ENCODE data around the gene SPRED2. TPM values are rescaled to one million over a fixed set of nuclear protein-coding genes. Genes with fewer than 3 reads are reported as not detected.

Gene SPRED2
- total and polyA plus RNA-seq, 8 donors: 6.4 to 23.3 (median 11.5) TPM

DNA sequence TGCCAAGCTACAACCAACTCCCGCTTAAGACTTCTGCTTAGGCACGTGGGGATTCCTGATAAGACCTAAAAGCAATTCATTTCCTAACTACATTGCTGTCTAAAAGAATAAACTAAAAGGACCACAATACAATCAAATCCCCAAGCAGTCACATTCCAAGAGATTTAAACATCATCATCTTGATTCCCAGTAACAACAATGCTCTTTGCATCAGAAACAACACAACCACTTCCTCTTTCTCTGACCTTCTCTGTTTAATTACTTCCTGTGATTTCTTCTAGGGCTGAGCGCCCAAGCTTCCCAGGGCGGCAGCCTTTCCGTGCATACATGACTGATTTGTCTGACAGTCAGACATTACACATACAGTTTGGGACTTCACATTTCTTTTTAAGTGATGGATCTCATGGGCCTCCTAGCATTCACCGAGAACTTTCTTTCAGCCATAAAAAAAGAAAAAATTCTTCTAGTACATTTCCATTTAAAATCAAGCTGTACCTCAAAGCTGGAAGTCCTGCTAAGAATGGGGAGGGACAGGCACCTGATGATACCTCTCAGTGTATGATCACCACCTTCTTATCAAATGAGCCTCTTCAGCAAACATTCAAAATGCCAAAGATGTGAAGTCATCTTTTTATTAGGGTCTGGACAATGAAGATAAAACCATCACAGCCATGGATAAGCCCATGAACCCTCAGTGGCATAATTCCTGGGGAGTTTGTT, 11.5 kb downstream of the SPRED2 start:
- peaks cover 31 to 49% (median 38%) of the 10 kb centered on the region in 4 donors for H3K4me1 ChIP-seq
- TF ChIP-seq POLR2AphosphoS5 (IDR thresholded peaks at IDR 0.05) (peak in 1 of 3 donors; percentile 11), EP300 (IDR thresholded peaks at IDR 0.05) (no peak)
- H3K27me3 ChIP-seq: no peaks in the 10 kb centered on the region
- 25 to 36% (median 32%) methylated on average over 6 of the region's 6 CpGs for WGBS, 5 donors
- H3K4me3 ChIP-seq: no peak overlapping the region
- intact Hi-C loops (cut with DNase I; ENCODE audit: low total_unique reads): no loop called here
- peak overlapping the region in 2 of 5 donors; percentile 18 to 30 for H3K27ac ChIP-seq
- no peaks in the 10 kb centered on the region for H3K36me3 ChIP-seq
- peak in 1 of 2 donors; percentile 62 for DNase-seq
- no peaks in the 10 kb centered on the region for H3K9me3 ChIP-seq

DNA sequence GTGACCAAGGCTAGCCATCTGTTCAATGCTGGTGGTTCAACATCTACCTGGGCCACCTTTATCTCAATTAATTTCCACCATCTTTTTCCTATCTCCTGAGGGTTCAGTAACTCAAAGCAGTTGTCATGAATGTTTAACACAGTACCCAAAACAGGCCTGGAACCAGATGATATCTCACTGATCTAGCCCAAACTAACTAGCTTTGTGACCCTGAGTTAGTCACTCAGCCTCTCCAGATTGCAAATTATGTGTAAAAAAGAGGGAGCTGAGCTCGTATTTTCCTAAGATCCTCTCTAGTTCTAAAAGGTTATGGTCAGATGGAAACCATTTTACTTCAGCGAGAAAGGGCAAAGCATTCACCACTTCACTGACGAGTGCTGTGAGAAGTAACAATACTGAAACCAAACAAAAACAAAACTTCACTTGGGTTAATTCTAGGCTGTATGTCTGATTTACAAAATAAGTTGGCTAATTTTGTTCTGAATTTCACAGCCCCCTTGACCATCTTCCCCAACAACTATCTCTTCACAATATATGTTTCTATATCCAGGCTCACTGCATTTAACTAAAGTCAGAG, 14.8 kb downstream of the SPRED2 start:
- DNase-seq: no peak
- Histone ChIP-seq H3K9me3 (no peaks in the 10 kb centered on the region), H3K27me3 (no peaks in the 10 kb centered on the region), H3K27ac (peak overlapping the region; percentile 18 to 69 (median 31)), H3K4me3 (no peak overlapping the region), H3K36me3 (no peaks in the 10 kb centered on the region), H3K4me1 (peaks cover 28 to 60% (median 44%) of the 10 kb centered on the region in 4 donors)
- TF ChIP-seq, protein P1, sequence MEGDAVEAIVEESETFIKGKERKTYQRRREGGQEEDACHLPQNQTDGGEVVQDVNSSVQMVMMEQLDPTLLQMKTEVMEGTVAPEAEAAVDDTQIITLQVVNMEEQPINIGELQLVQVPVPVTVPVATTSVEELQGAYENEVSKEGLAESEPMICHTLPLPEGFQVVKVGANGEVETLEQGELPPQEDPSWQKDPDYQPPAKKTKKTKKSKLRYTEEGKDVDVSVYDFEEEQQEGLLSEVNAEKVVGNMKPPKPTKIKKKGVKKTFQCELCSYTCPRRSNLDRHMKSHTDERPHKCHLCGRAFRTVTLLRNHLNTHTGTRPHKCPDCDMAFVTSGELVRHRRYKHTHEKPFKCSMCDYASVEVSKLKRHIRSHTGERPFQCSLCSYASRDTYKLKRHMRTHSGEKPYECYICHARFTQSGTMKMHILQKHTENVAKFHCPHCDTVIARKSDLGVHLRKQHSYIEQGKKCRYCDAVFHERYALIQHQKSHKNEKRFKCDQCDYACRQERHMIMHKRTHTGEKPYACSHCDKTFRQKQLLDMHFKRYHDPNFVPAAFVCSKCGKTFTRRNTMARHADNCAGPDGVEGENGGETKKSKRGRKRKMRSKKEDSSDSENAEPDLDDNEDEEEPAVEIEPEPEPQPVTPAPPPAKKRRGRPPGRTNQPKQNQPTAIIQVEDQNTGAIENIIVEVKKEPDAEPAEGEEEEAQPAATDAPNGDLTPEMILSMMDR (IDR thresholded peaks at IDR 0.05): no peak
- TF ChIP-seq POLR2A (IDR thresholded peaks at IDR 0.05) (no peak), POLR2AphosphoS5 (IDR thresholded peaks at IDR 0.05) (no peak), EP300 (IDR thresholded peaks at IDR 0.05) (no peak)
- intact Hi-C loops (cut with DNase I; ENCODE audit: low total_unique reads): no loop called here
- WGBS, 5 donors: 65 to 93% (median 77%) methylated on average over 3 of the region's 3 CpGs

DNA sequence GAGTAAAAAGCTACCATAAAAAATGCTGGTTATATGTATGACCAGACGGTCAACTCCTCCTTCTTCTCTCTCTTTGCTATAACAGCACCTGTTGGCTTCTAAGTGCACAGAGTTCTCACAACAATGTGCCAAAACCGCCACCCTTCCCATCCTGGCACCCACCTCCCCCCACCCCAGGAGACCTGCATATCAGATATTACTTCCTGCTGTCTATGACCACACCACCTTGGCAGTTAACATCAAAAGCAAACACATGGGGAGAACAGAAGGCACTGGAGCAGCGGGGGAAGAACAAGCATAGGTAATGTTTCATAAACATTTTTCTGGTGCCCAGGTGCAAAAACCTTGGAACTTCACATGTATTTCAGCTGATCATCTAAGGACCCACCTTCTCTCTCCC, 15.5 kb downstream of the SPRED2 start:
- TF ChIP-seq POLR2AphosphoS5 (IDR thresholded peaks at IDR 0.05): peak in 1 of 3 donors; percentile 41
- no peak for TF ChIP-seq EP300 (IDR thresholded peaks at IDR 0.05)
- TF ChIP-seq, protein P1 (IDR thresholded peaks at IDR 0.05): no peak
- no peak for TF ChIP-seq POLR2A (IDR thresholded peaks at IDR 0.05)
- DNase-seq: peak; percentile 67
- intact Hi-C loops (cut with DNase I; ENCODE audit: low total_unique reads): no loop called here
- peaks cover 32 to 61% (median 50%) of the 10 kb centered on the region in 4 donors for H3K4me1 ChIP-seq
- H3K36me3 ChIP-seq: no peaks in the 10 kb centered on the region
- H3K4me3 ChIP-seq: no peak overlapping the region
- H3K9me3 ChIP-seq: no peaks in the 10 kb centered on the region
- H3K27me3 ChIP-seq: no peaks in the 10 kb centered on the region
- WGBS, 5 donors: 35 to 56% (median 50%) methylated on average over 3 of the region's 3 CpGs
- peak overlapping the region; percentile 18 to 69 (median 31) for H3K27ac ChIP-seq

DNA sequence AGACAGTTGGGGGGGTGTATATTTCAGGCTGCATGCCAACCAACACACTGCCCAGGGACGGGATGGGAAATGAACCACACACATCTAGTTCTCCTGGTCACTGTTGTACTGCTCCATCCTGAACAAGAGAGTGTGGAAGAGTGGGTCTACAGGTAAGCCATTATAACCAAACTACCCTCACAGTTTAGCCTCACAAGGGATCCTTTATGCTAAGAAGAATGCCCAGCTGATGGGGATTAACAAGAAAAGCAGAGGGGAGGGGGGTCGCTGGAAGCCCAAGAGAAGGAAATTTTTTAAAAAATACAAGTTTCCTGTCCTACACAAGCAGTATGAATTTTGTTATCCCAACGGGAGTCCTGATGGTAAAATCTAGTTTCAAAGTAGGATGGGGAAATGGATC, 16.1 kb downstream of the SPRED2 start:
- intact Hi-C loops (cut with DNase I; ENCODE audit: low total_unique reads): no loop called here

More for the DNA sequence above, 16.1 kb downstream of the SPRED2 start:
- WGBS, 5 donors: 64 to 81% (median 73%) methylated on average over 3 of the region's 3 CpGs
- TF ChIP-seq POLR2AphosphoS5 (IDR thresholded peaks at IDR 0.05) (no peak), POLR2A (IDR thresholded peaks at IDR 0.05) (no peak), EP300 (IDR thresholded peaks at IDR 0.05) (no peak)
- TF ChIP-seq, protein P1 (IDR thresholded peaks at IDR 0.05): no peak
- DNase-seq: no peak
- Histone ChIP-seq H3K36me3 (no peaks in the 10 kb centered on the region), H3K27me3 (no peaks in the 10 kb centered on the region), H3K9me3 (no peaks in the 10 kb centered on the region), H3K27ac (peak overlapping the region in 3 of 5 donors; percentile 18 to 33 (median 29)), H3K4me3 (no peak overlapping the region), H3K4me1 (peaks cover 30 to 61% (median 53%) of the 10 kb centered on the region in 4 donors)

Measured in stomach (tissue), 9 donors.